Brain microvascular endothelial cell (primary cell): ENCODE results near the gene NRF1.
"Not testable (repeated sequence)": the region's sequence is repeated elsewhere in the genome, so short reads cannot be mapped to it uniquely, and the experiment has no call there.

Source experiments
- DNase-seq: peaks from one replicate; pipeline ENCODE4 v3.0.0-alpha.2; 2020
- H3K27ac ChIP-seq: fragments of 250-450 bp; sonication (Bioruptor Pico); 2 replicates; pipeline ENCODE4 v1.5.1; 2020; ENCODE audit warnings: mild to moderate bottlenecking, moderate library complexity
- H3K27me3 ChIP-seq: fragments of 250-450 bp; sonication (Bioruptor Pico); replicated peaks from 2 replicates; pipeline ENCODE4 v1.5.1; 2020; ENCODE audit warnings: mild to moderate bottlenecking
- H3K36me3 ChIP-seq: fragments of 250-450 bp; sonication (Bioruptor Pico); replicated peaks from 2 replicates; pipeline ENCODE4 v1.5.1; 2020; ENCODE audit warnings: mild to moderate bottlenecking
- H3K4me3 ChIP-seq: 2 replicates; pipeline ENCODE4 v1.5.1; 2011; ENCODE audit warnings: low read depth, mild to moderate bottlenecking, control low read depth, low read length, moderate library complexity
- CTCF ChIP-seq: IDR thresholded peaks from 2 replicates; pipeline ENCODE4 v1.5.1; 2011; ENCODE audit warnings: low read depth, mild to moderate bottlenecking, moderate library complexity, low read length, control low read depth, inconsistent platforms; ENCODE audit errors: missing control alignments
- in situ Hi-C: cut with HindIII; loops from 2 replicates; pipeline ENCODE4 v1.10.0; 2017; ENCODE audit warnings: low sequenced_read_pairs, low pct_ligation_motif_present

NRF1 gene

GRCh38 chr7:129588268-129588667 is 23.3 kb upstream of the NRF1 start:
- no peak overlapping the region for H3K27ac ChIP-seq
- DNase-seq, result no peak
- H3K4me3 ChIP-seq, result no peak overlapping the region
- no peaks in the 10 kb centered on the region for H3K36me3 ChIP-seq
- in situ Hi-C loops, result no loop called here
- no peaks in the 10 kb centered on the region for H3K27me3 ChIP-seq
- TF ChIP-seq CTCF, result no peak

GRCh38 chr7:129591868-129592267 is 19.7 kb upstream of the NRF1 start:
- no peaks in the 10 kb centered on the region for H3K36me3 ChIP-seq
- H3K4me3 ChIP-seq, result no peak overlapping the region
- DNase-seq, result no peak
- no peak for TF ChIP-seq CTCF
- in situ Hi-C loops, result no loop called here
- no peak overlapping the region for H3K27ac ChIP-seq
- H3K27me3 ChIP-seq, result no peaks in the 10 kb centered on the region

GRCh38 chr7:129596386-129596785 is 15.1 kb upstream of the NRF1 start:
- H3K27ac ChIP-seq, H3K27me3 ChIP-seq, H3K4me3 ChIP-seq, H3K36me3 ChIP-seq, in situ Hi-C loops, DNase-seq: not testable (repeated sequence)

- H3K36me3 ChIP-seq, result no peaks in the 10 kb centered on the region
- no peak overlapping the region for H3K4me3 ChIP-seq
- no peaks in the 10 kb centered on the region for H3K27me3 ChIP-seq
- no peak overlapping the region for H3K27ac ChIP-seq
- TF ChIP-seq CTCF, result no peak
- in situ Hi-C loops, result no loop called here
- no peak for DNase-seq
Observed at GRCh38 chr7:129597672-129598071, 13.8 kb upstream of the NRF1 start.

- Histone ChIP-seq H3K4me3 (no peak overlapping the region), H3K27ac (no peak overlapping the region), H3K27me3 (no peaks in the 10 kb centered on the region), H3K36me3 (no peaks in the 10 kb centered on the region)
- no peak for DNase-seq
- in situ Hi-C loops, result no loop called here
- no peak for TF ChIP-seq CTCF
Observed at GRCh38 chr7:129599174-129599573, 12.3 kb upstream of the NRF1 start.

- H3K36me3 ChIP-seq, H3K27ac ChIP-seq, DNase-seq, H3K4me3 ChIP-seq, in situ Hi-C loops, H3K27me3 ChIP-seq: not testable (repeated sequence)
Observed at GRCh38 chr7:129603594-129603993, 7.9 kb upstream of the NRF1 start.

- H3K36me3 ChIP-seq, in situ Hi-C loops, H3K4me3 ChIP-seq, DNase-seq, H3K27me3 ChIP-seq, H3K27ac ChIP-seq: not testable (repeated sequence)
Observed at GRCh38 chr7:129604021-129604420, 7.5 kb upstream of the NRF1 start.
